HG03354 (cell line): ENCODE data around the gene PRRX2.

Experiments
- ATAC-seq: cut with Tn5 transposase; IDR thresholded peaks from one replicate; pipeline ENCODE4 v1.9.1; 2021; ENCODE audit warnings: mild to moderate bottlenecking; ENCODE audit not compliant: unreplicated experiment, poor library complexity, severe bottlenecking

The PRRX2 gene

GRCh38 chr9:129768486-129768885 is 103.0 kb downstream of the PRRX2 start:
- no peak for ATAC-seq

GRCh38 chr9:129769669-129770068 is 104.2 kb downstream of the PRRX2 start:
- no peak for ATAC-seq

GRCh38 chr9:129770741-129771140 is 105.3 kb downstream of the PRRX2 start:
- no peak for ATAC-seq
